Esophagus muscularis mucosa (tissue), 3 donors: ENCODE data around the gene AGPS.

Experiments
- CTCF ChIP-seq, 3 experiments: fragments of 200-600 bp in 2 of 3; fragments of 450-650 bp in 1 of 3; sonication (generic) in 2 of 3; IDR thresholded peaks; one replicate each; pipeline ENCODE4 v1.5.1; 2017 to 2019; ENCODE audit warnings: antibody characterized with exemption in 3 of 3, mild to moderate bottlenecking in 2 of 3, moderate library complexity in 1 of 3
- POLR2AphosphoS5 ChIP-seq, 2 donors: sonication (generic); formaldehyde crosslinking; IDR thresholded peaks; one replicate each; pipeline ENCODE4 v1.6.1; 2017; ENCODE audit warnings: antibody characterized with exemption in 2 of 2

- TF ChIP-seq CTCF (IDR thresholded peaks at IDR 0.05), result no peak
- no peak for TF ChIP-seq POLR2AphosphoS5 (IDR thresholded peaks at IDR 0.05)
Measured at GRCh38 chr2:177422271-177422670, 29.7 kb downstream of the AGPS start.
